ENCODE measurements around the gene DAB2.
"Not testable (repeated sequence)": the region's sequence is repeated elsewhere in the genome, so short reads cannot be mapped to it uniquely, and the experiment has no call there.

Gene DAB2

GRCh38 chr5:39341896-39342295 lies 82.9 kb downstream of the DAB2 start:
- DNase-seq (ENCODE audit: low read depth in 2 of 2): no peak

GRCh38 chr5:39340506-39340905 lies 84.3 kb downstream of the DAB2 start:
- no peak for DNase-seq (ENCODE audit: low read depth in 2 of 2)

- no peak for DNase-seq (ENCODE audit: low read depth in 2 of 2)
Measured at GRCh38 chr5:39337252-39337915, 87.4 kb downstream of the DAB2 start.

DNA sequence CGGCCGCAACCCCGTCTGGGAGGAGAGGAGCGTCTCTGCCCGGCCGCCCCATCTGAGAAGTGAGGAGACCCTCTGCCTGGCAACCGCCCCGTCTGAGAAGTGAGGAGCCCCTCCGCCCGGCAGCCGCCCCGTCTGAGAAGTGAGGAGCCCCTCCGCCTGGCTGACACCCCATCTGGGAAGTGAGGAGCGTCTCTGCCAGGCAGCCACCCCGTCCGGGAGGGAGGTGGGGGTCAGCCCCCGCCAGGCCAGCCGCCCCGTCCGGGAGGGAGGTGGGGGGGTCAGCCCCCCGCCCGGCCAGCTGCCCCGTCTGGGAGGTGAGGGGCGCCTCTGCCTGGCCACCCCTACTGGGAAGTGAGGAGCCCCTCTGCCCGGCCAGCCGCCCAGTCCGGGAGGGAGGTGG lies 90.5 kb downstream of the DAB2 start:
- not testable (repeated sequence) for DNase-seq (ENCODE audit: low read depth in 2 of 2)

DNA sequence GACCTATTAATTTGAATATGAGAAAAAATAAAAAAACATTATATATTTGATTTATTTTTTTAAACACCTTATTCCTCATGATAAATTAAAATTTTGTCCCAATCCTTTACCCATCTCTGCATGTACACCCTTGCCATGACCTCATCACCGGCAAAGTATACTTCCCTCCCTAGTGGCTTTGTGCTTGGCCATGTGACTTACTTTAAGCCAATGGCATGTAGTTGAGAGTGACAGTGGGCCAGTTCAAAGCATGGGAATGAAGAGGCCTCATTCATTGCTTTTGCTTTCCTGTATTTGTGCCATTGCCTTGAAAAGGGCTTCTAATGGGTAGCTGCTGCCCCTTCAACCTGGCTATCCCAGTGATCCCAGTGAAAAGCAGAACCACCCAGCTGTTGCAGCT lies 91.7 kb downstream of the DAB2 start:
- DNase-seq (ENCODE audit: low read depth in 2 of 2): no peak

DNA sequence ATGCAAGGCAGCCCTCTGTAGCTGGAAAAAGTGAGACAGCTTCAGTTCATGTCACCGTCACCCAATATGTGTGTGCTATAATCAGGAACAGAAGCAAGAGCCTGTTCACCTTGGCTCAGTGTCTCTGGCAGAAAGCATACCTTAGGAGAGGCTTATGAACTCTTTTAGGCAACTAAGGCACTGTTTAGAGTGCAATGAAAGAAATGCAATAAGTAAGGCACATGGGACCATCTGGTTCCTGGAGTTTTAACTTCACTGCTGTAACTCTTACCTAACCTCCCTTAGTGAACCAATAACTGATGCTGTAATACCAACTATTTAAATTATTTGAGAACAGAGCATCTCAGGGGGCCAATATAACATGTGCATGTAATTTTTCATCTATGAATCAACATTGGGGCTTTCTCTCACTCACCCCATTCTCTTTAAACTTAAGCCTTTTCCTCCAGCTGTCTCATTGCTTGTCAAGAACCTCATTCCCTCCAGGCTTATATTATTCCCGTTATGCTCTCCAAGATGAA lies 92.9 kb downstream of the DAB2 start:
- DNase-seq (ENCODE audit: low read depth in 2 of 2): no peak

DNA sequence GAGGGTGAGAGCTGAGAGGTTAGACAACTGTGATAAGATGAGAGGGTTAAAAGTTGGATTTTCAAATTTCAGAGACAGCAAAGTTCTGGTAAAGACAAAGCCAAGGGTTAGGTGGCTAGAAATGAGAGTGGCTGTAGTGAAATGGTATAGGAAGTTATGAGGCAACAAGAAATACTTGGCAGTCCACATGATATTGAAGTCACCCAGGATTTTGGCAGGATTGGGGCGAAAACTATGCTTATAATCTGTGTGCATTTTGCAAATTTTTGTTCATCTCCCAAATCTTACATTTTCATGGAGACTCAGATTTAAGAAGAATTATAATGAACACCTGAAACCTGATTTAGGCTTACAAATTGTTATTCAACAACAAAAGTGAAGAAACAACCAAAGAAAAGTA lies 96.0 kb downstream of the DAB2 start:
- DNase-seq (ENCODE audit: low read depth in 2 of 2): no peak

- no peak for DNase-seq (ENCODE audit: low read depth in 2 of 2)
Measured at GRCh38 chr5:39323542-39323941, 101.2 kb downstream of the DAB2 start.
